NCI-H1048 (cell line): ENCODE measurements around the gene DLG1.

Source experiments
- DNase-seq: peaks from one replicate; lab custom pipeline; 2025; lab: John Stamatoyannopoulos, UW

DLG1 gene

DNA sequence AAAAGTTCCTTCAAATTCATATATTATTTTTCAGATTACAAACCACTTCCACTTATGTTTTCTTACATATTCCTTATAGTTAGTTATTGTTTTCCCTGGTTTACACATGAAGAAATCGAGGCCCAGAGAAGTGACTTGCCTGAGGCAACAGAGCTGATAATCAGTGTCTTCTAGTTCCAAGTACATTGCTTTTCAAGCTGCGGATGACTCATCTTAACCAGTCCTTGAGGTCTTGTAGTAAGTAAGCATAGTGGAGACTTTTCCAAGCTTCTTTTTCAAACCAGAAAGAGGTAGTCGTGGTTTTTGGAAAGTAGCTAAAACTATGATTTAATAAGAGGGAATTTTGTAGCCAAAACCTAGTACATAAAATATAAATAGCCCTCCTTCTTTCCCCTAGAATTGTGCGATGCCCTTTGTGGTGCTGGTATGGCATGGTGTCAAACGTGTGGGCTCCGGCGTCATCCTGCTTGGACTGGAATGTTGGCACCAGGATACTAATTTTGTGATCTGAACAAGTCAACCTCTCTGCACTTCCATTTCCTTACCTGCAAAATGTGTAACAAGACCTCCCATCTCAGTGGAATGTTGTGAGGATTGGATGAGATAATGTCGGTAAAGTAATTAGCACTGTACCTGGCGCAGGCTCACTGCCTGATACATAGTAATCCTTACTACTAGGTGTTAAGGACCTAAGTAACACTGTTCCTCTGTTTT, 19.0 kb upstream of the DLG1 start:
- no peak for DNase-seq

DNA sequence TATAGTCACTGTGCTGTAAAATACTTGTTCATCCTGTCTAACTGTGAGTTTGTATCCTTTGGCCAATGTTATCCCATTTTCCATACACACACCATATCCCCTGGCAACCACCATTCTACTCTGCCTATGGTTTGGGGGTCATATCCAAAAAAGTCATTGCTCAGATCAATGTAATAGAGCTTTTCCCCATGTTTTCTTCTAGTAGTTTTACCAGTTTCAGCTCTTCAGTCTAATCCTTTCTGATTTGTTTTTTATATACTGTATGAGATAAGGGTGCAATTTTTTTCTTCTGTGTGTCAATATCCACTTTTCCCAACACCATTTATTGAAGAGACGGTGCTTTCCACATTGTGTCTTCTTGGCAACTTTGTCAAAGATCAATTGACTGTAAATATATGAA, 14.0 kb upstream of the DLG1 start:
- DNase-seq: no peak

DNA sequence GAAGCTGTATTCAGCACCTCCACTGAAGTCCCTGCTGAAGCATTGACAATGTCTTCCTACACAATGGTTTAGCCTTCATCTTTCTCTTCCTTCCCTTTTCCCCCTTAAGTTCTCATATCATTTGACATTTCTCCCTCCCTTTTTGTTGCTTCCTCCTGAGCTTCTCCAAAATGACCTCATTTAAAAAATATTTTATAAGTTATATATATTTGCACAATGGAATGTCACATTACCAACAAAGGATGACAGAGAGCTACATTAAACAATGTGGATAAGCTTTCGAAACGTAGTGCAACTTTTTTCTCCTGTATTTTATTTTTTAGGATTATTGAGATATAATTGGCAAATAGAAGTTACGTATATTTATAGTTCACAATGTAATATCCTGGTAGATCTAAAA, 13.2 kb upstream of the DLG1 start:
- DNase-seq: no peak

DNA sequence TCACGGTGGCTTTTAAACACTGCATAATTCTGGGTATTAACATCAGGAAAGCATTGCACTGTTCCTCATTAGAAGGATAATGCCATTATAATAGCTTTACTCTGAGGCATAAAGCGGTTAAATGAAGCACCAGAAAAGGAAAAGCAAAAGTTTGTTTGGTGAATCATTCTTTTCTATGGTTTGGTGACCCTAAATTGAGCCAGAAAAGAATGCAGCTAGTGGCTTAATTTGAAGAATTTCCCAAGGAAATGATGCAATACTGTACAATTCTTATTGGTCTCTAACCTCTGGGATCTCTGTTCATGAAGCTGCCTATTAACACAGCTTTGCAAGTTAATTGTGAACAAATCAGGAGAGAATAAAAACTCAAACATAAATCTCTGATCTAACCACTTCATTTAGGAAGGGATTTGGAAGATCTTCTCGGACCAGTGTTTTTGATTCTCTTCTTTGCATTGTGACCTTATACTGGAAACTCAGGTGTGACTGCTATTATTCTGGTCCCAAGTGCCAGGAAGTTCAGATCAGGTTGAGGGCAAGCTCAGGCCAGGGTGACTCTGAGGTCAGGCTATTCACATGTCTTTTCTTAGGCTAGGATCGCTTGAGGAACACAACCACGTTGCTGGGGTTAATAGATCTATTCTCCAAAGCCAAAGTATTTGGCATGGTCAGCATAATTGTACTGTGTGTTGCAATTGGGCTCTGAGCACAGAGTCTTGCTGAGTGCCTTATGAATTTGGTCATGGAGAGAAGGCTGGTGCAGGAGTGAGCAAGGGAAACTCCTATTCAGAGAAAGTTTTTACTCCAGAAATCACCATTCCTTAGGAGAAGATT, 11.3 kb upstream of the DLG1 start:
- DNase-seq: no peak

DNA sequence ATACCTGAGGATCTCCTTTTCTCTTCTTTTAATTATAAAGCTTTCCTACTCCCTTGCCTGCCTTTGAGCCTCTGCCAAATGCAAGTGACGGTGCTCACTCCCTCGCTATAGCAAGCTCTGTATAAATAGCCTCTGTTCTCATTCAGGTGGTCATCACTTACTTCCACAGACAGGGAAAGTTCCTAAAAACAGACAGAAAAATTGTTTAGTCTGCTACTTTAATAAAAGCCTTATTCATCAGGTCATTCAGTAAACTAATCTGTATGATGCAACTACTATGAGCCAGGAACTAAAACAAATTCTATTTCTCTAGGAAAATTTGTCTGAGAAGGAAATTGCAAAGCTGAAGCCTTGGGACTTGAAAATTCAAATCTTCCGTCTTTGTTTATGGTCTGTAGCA, 10.2 kb upstream of the DLG1 start:
- no peak for DNase-seq

DNA sequence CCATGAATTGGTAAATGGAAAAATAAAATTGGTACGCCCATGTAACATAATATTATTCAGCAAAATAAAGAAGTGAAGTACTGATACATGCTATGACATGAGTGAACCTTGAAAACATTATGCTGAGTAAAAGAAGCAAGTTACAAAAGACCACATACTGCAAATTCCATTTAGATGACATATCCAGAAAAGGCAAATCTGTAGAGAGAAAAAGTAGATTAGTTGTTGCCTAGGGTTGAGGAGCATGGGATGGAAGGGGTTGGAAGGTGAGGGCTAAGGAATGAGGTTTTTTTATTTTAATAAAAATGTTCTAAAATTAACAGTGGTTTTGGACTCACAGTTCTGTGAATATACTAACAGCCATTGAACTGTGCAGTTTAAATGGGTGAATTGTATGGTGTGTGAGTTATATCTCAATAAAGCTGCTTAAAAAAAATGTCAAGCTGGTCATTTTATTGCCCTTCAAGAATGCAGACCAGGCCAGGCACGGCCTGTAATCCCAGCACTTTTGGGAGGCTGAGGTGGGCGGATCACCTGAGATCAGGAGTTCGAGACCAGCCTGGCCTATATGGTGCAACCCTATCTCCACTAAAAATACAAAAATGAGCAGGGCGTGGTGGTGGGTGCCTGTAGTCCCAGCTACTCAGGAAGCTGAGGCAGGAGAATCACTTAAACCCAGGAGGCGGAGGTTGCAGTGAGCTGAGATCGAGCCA, 8.1 kb upstream of the DLG1 start:
- DNase-seq: no peak

DNA sequence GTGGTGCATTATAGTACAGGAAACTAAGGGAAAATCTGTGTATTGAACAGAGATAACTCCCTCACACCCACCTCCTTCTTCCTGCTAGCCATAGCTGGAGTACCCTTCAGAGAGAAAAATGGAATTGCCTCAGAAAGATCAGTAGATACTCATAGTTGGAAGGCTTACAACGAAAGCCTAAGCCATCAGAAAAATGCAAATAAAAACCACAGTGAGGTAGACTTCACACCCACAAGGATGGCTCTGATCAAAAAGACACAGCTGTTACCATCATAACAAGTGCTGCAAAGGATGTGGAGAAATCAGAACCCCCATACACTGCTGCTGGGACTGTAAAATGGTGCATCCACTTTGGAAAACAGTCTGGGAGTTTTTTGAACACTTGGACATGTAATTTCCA, 7.4 kb upstream of the DLG1 start:
- DNase-seq: no peak

DNA sequence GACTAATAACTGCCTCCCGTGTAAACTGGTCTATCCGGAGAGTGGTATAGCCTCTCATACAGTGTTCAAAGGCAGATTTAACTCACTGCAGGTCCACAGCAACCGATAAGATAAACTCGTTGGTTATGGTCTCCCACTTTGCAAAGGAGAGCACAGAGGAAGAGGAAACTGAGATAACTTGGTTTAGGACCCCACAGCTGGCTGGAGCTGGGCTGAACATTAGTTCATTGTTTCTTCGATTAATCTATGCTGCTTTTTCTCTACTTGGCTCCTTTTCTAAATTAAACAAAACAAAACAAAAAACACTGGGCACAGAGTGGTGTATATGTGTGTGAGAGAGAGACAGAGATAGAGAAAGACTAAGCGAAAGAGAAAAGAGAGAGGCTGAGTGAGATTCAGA, 5.0 kb upstream of the DLG1 start:
- DNase-seq: no peak

DNA sequence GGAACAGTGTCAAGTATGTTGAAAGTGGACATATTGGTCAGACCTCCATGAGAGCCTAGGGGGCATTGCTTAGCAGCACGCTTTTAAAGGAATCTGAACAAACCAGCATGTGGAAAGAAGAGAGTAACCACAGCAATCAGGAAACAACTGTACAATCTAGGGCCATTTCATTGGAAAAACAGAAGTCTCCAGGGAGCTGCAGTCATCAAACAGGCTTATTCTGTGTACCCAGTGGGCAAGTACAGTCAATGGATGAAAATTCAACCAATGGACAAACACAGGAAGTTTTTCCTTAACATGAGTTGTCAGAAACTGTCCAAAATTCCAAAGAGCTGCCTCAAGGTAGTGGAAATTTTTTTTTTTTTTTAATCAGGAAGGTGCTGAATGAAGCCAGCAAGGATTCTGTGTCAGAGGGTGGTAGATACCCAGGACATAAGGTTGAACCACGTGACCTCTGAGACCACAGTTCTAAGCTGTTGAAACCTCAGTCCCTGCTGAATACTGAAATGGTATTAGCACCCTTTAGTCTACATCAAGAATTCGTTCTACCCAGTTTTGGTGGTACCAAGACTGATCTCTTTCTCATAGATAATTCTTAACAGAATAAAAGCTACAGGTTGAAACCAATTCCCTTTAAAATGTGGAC, 4.4 kb upstream of the DLG1 start:
- DNase-seq: no peak

DNA sequence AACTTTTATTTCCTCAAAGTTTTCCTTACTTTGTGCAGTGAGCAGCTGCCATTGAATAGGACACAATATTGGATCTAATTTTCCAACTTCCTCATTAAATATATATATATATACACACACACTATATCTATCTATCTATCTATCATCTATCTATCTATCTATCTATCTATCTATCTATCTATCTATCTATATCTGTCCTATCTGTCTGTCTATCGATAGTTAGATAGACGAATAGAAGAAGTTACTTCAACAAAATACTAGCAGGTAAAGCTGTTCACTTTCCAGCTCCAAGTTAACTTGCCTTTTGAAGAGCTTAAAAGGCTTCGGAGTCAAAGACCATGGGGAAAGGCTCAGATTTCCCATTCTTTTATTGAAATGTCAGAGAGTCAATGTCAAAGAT, 3.6 kb upstream of the DLG1 start:
- DNase-seq: no peak

DNA sequence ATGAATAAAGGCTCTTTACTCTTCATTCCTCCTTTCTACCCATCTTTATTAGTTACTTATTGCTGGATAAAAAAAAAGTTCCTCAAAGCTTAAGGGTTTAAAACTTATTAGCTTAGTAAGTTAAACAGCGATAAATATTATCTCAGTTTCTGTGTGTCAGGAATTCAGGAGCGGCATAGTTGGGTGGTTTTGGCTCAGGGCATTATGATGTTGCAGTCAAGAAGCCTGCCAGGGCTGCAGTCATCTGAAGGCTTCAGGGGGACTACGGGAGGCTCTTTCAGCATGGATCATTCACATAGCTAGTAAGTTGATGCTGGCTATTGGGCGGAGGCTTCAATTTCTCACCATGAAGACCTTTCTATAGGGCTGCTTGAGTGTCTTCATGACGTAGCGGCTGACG, 1.9 kb upstream of the DLG1 start:
- DNase-seq: no peak

DNA sequence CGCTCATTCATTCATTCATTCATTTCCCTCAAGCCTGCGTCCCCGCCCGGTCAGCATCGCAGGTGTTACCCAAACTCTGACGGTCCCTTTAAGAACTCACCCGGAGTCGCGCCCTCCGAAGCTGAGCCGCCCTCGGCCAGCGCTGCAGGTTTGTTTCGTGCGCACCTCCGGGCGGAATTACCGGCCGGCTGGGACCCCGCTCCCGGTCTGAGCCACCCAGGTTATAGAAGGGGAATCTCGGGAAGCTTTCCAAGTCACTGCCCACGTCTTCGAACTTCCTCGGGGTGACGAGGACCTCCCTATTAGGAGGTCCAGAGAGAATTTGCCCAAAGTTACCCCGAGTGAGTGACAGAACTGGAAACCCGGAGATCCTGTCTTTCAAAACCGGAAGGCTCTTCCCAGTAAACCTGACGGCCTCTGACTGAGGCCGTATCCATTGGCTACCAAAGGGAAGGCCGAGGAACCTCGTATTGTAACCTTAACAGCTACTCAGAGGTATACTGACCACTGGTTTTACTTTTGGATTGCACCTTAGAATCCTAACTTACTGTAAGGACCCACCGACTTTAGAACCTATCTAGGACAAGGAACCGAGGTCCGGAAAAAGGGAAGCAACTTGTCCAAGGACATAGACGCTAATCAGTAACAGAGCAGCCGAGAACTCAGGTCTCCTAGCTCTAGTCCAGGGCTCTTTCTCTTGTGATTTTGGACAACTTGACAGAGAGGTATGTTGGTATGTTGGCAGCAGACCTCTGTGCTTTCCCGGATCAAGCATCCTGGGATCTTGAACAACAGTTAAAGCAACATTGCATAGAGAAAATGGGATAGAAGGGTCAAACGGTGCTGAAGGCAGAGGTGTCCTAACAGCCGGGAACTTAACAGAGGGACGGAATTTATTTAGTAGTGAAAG, 788 bp upstream of the DLG1 start:
- no peak for DNase-seq

DNA sequence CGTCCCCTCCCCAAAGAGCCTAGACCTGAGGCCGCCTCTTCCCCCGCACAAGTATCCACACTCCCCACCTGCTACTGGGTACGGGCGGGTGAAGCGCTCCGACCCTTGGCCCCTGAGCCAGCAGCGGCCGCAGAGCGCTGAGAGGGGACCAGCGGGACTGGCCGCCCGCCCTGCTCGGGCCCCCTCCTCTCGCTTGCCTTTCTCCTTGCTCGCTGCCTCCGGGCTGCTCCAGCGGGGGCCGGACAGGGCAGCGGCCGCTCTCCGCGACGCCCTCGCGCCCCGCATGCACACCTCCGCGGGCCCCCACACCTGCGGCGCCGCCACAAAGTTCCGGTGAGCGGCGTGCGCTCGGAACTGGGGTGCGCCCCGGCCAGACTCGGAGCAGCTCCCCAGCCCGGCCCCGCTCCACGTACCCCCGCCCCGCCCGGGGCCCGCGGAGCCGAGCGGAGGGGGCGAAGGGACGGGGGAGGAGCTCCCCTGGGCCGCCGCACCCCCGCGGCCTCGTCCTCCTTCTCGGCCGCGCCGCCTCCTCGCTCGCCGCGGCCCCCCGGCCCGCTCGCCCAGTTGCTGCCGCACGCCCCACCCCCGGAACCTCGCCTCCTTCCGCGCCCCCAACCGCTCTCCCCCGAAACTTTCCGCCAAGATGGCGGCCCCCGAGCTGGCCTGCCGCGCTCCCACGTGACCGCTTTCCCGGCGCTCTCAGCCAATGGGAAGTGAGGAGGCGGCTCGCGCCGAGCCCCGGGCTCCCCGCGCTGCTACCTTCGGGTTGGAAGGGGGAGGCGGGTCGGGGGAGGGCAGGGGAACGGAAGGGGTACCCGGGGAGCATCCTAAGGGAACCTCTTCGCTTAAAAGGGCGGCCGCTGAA, 704 bp downstream of the DLG1 start:
- DNase-seq: peak; percentile 76

DNA sequence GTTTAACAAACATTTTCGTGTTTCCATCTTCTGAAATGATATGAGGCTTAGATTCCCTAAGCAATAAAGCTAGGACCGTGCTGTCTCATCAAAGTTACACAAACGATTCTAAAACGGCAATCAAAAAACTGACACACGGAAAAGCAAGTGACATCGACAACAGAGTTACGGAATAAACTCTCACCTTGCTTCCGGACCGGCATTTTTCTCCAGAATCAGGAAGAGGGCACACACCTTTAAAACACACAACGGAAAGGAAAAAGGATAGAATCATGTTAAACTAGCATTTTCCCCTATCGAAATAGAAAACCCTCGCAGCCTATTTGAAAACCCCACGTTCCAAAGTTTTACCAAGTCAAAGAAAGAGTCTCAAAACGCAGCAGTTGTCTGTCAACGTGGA, 1.4 kb downstream of the DLG1 start:
- DNase-seq: no peak

DNA sequence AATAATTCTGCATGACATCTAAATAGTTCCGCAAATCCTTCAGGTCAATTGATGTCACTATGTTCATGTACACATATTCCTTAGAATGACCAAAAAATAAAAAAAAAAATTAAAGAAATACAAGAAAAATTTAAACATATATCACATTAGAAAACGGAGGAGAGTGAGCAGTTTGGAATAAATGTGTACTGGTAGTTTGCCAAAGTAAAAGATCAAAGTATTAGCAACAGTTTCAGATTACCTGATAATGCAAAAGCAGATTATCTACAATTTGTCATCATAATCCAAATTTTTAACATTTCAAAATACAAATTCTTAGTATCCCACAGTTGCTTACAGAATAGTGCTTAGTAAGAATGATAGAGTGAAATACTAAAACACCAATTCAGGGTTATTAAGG, 1.9 kb downstream of the DLG1 start:
- DNase-seq: no peak

DNA sequence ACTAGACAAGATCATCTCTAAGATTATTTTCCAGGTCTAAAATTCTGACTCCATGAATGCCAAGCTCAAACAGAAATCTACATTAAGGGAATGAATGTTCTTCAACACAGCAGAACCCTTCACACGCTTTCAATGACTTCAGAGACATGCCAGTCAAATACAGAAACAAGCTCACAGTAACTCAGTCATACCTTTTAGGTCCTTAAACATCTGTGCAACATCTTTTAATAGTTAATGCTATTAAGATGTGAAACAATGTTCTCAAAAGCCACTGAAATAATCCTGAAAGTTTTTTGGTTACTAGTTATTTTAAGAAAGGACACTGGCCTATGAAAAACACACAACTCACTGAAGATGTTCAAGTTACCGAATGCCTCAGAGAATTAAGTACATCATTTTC, 2.5 kb downstream of the DLG1 start:
- no peak for DNase-seq

DNA sequence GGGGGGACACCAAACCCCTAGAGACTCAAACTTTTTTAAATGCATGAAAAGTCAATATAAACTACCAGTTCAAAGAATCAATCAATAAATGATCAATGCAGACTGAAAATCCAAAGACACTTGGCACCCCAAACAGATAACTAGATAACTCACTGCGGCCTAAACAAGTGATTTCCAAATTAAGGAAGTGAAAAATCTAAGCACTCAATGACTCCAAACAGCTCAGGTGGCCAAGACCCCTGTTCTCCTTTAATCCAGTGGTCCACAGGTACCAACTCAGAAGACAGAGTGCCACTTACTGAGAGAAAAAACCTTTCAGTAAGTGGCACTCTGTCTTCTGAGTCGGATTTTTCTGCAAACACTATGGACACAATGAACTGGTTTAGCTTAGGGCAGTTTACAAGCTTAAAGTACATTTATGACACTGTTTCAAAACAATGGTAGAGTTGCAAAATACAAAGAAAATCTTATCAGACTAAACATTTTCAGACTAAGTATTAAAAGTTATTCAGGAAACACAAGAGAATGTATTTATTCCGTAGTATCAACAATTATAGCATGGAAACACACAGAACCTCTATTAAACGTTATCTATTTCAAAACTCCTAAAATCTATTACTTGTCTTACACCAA, 4.7 kb downstream of the DLG1 start:
- DNase-seq: no peak

DNA sequence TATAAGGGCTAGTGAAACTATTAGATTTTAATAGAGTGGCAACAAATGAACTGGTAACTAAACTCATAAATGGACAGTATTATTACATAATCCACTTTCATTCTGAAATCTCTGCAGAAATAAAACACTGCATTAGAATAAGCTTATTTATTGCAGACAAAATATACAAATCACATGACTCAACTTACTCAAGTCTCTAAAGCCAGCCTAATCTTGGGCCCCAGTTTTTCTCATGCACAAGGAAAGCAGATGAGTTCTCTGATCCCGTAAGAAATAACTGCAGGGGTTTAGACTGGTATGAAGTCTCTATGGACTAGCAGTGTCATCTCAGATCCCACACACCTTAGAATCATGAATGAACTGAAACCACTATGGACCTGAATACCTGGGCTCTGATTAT, 5.8 kb downstream of the DLG1 start:
- DNase-seq: no peak

DNA sequence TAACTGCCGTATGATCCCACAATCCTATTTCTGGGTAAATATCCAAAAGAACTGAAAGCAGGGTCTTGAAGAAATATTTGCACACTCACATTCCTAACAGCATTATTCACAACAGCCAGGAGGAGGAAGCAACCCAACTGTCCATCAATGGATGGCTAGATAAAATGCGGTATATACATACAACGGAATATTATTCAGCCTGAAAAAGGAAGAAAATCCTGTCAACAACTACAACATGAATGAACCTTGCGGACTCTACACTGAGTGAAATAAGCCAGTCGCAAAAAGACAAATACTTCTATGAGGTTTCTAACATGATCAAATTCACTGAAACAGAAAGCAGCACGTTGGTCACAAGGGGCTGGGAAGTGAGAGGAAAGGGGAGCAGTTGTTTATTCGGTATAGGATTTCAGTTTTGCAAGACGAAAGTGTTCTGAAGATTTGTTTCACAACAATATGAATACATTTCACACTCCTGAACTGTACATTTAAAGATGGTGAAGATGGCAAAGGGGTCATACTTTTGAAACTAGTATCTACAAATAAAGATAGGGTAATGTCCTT, 6.2 kb downstream of the DLG1 start:
- no peak for DNase-seq

DNA sequence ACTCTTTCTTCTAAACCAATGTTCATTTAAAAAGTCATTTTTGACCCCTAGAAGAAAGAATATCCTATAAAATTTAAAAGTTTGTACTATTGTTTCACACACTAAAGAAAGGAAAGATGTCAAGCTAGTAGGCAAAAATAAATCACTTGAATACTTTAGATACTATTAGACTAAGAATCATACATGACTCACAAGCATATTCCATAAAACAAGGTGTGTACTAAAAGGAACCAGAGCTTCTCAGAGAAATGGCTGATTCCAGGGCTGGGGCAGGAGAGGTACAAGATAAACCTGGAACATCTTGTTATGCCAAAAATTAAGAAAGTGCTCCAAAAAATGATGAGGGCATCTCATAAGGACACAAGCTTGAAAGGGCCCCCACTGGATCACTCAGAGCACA, 8.7 kb downstream of the DLG1 start:
- DNase-seq: no peak
